Endothelial cell of umbilical vein (primary cell): ENCODE results near the gene GPR78. TPM values are rescaled to one million over a fixed set of nuclear protein-coding genes. Genes with fewer than 3 reads are reported as not detected.

Source experiments
- BruUV-seq: library from RNA; stranded (reverse); fragments of 400-500 nt; replicated peaks from 2 replicates; lab custom pipeline; 2021; lab: Mats Ljungman, UMichigan
- CTCF ChIA-PET: fragments of 300-600, 350-600 bp; sonication (Branson Sonifier 250); formaldehyde crosslinking; loops from one replicate; lab custom pipeline; 2021; ENCODE audit warnings: antibody characterized with exemption, inconsistent platforms; lab: Charles Lee
- POLR2A ChIA-PET: fragments of 300-600, 350-600 bp; sonication (Branson Sonifier 250); formaldehyde crosslinking; loops from one replicate; lab custom pipeline; 2021; ENCODE audit warnings: antibody characterized with exemption, inconsistent platforms; lab: Charles Lee
- DNase-seq: peaks from one replicate; pipeline ENCODE4 v3.0.0-alpha.2; 2011; ENCODE audit warnings: low read depth, low spot score
- FAIRE-seq: peaks from 2 replicates; lab custom pipeline; 2011; peaks lifted over from hg19 to GRCh38; lab: Jason Lieb, UNC
- H2AFZ ChIP-seq: 2 replicates; pipeline ENCODE4 v1.6.0; 2012; ENCODE audit warnings: low read depth, low read length, control low read depth, inconsistent platforms
- H3K27ac ChIP-seq: 2 replicates; pipeline ENCODE4 v1.5.1; 2011; ENCODE audit warnings: low read depth, mild to moderate bottlenecking, control low read depth, low read length, moderate library complexity; ENCODE audit not compliant: insufficient read depth
- H3K27me3 ChIP-seq, 2 experiments: 2 replicates each; pipeline versions ENCODE4 v1.6.0 to v1.6.1; 2011; ENCODE audit warnings: low read length in 2 of 2, mixed read lengths in 1 of 2; ENCODE audit not compliant: control insufficient read depth in 2 of 2, insufficient read depth in 2 of 2
- H3K36me3 ChIP-seq, 2 experiments: 2 replicates in 1 of 2; 3 replicates in 1 of 2; pipeline ENCODE4 v1.5.1; 2011; ENCODE audit warnings: low read length in 2 of 2, mild to moderate bottlenecking in 1 of 2, moderate library complexity in 1 of 2; ENCODE audit not compliant: control insufficient read depth in 2 of 2, insufficient read depth in 2 of 2; ENCODE audit errors: extremely low read depth in 1 of 2
- H3K4me1 ChIP-seq: 3 replicates; pipeline ENCODE4 v1.5.1; 2011; ENCODE audit warnings: mild to moderate bottlenecking, low read length; ENCODE audit not compliant: control insufficient read depth, insufficient read depth; ENCODE audit errors: extremely low read depth
- H3K4me2 ChIP-seq: 2 replicates; pipeline ENCODE4 v1.6.1; 2011; ENCODE audit warnings: low read length, control low read depth, mixed read lengths; ENCODE audit not compliant: insufficient read depth
- H3K4me3 ChIP-seq, 3 experiments: fragments of 200-600 bp in 1 of 3; sonication (generic), shearing (Covaris generic) in 1 of 3; replicated peaks in 1 of 3; 2 replicates each; pipeline ENCODE4 v1.5.1; 2011 to 2016; ENCODE audit warnings: control low read depth in 3 of 3, low read length in 3 of 3, mild to moderate bottlenecking in 2 of 3, inconsistent platforms in 1 of 3, low read depth in 1 of 3, moderate library complexity in 1 of 3; ENCODE audit not compliant: insufficient read depth in 1 of 3
- H3K79me2 ChIP-seq: 2 replicates; pipeline ENCODE4 v1.6.0; 2012; ENCODE audit warnings: low read length, inconsistent platforms; ENCODE audit not compliant: control insufficient read depth, insufficient read depth
- H3K9ac ChIP-seq: replicated peaks from 2 replicates; pipeline ENCODE3; 2011; ENCODE audit warnings: low read length, control low read depth; ENCODE audit not compliant: insufficient read depth; ENCODE audit errors: extremely low read depth
- H3K9me1 ChIP-seq: replicated peaks from 3 replicates; pipeline ENCODE4 v1.6.0; 2011; ENCODE audit warnings: mild to moderate bottlenecking, low read length; ENCODE audit not compliant: control insufficient read depth, insufficient read depth; ENCODE audit errors: extremely low read depth
- H3K9me3 ChIP-seq: replicated peaks from 2 replicates; pipeline ENCODE4 v1.5.1; 2012; ENCODE audit warnings: low read length, inconsistent platforms; ENCODE audit not compliant: control insufficient read depth, insufficient read depth
- H4K20me1 ChIP-seq: replicated peaks from 2 replicates; pipeline ENCODE3; 2011; ENCODE audit warnings: mild to moderate bottlenecking, low read length; ENCODE audit not compliant: control insufficient read depth, insufficient read depth; ENCODE audit errors: extremely low read depth
- CTCF ChIP-seq, 2 donors: IDR thresholded peaks; 1 replicate in 1 of 2; 2 replicates in 1 of 2; pipeline ENCODE4 v1.5.1; 2011; ENCODE audit warnings: low read length in 2 of 2, mild to moderate bottlenecking in 2 of 2, moderate library complexity in 2 of 2, control low read depth in 1 of 2, inconsistent platforms in 1 of 2, low read depth in 1 of 2; ENCODE audit not compliant: insufficient read depth in 1 of 2; ENCODE audit errors: extremely low read depth in 1 of 2
- EZH2 ChIP-seq: IDR thresholded peaks from 2 replicates; pipeline ENCODE4 v1.6.1; 2012; ENCODE audit warnings: borderline replicate concordance, low read depth, mild to moderate bottlenecking, moderate library complexity, low read length, inconsistent platforms; ENCODE audit not compliant: severe bottlenecking
- FOS ChIP-seq: IDR thresholded peaks from 2 replicates; pipeline ENCODE4 v1.6.1; 2011; ENCODE audit warnings: mild to moderate bottlenecking, low read length, moderate library complexity, borderline replicate concordance; ENCODE audit not compliant: insufficient read depth
- GATA2 ChIP-seq: IDR thresholded peaks from 2 replicates; pipeline ENCODE4 v1.7.0; 2011; ENCODE audit warnings: low read depth, mild to moderate bottlenecking, moderate library complexity, mixed read lengths, low read length; ENCODE audit not compliant: insufficient read length, insufficient read depth
- JUN ChIP-seq: IDR thresholded peaks from 2 replicates; pipeline ENCODE4 v1.6.1; 2011; ENCODE audit warnings: borderline replicate concordance, low read depth; ENCODE audit not compliant: insufficient read length, insufficient read depth
- MAX ChIP-seq: IDR thresholded peaks from 2 replicates; pipeline ENCODE4 v1.6.1; 2011; ENCODE audit not compliant: insufficient read depth, insufficient read length
- MYC ChIP-seq: IDR thresholded peaks from one replicate; pipeline ENCODE4 v1.6.1; 2011; ENCODE audit warnings: mild to moderate bottlenecking, low read depth, low read length
- POLR2A ChIP-seq: IDR thresholded peaks from 2 replicates; pipeline ENCODE4 v1.6.1; 2012; ENCODE audit warnings: low read depth, mild to moderate bottlenecking, control low read depth, low read length
- POLR2AphosphoS5 ChIP-seq: IDR thresholded peaks from 2 replicates; pipeline ENCODE4 v1.6.1; 2012; ENCODE audit warnings: low read depth, mild to moderate bottlenecking, control low read depth, low read length, moderate library complexity; ENCODE audit not compliant: insufficient read depth
- dilution Hi-C: fragments of 300-500 bp; cut with MboI; formaldehyde crosslinking; loops from one replicate; pipeline ENCODE4 v1.15.0; 2019; ENCODE audit warnings: low sequenced_read_pairs; ENCODE audit not compliant: extremely low pct_ligation_motif_present
- intact Hi-C: fragments of 100-400 bp; cut with micrococcal nuclease; formaldehyde crosslinking; loops from one replicate; pipeline ENCODE4 v1.10.0; 2022
- polyA plus RNA-seq, 4 experiments: library from polyadenylated mRNA; depleted of rRNA in 3 of 4; stranded (reverse) in 3 of 4; unstranded in 1 of 4; fragments of >200 nt; gene quantifications; 2 replicates each; pipeline versions ENCODE4 v1.2.1 to v1.2.3, GENCODE V29; 2011 to 2012; ENCODE audit warnings: missing spikeins in 1 of 4
- total RNA-seq: library from RNA; stranded (reverse); gene quantifications from 2 replicates; pipeline ENCODE4 v1.2.3, GENCODE V29; 2021

GPR78 gene
- total and polyA plus RNA-seq, 2 donors (not counting 3 experiments of a cell fraction or from before 2014, with no cell fraction given): not detected

GRCh38 chr4:8552024-8552423 lies 28.2 kb upstream of the GPR78 start:
- H2AFZ ChIP-seq: no peak overlapping the region
- FAIRE-seq (no peak), DNase-seq (no peak)
- H3K27me3 ChIP-seq: no peaks in the 10 kb centered on the region
- no peak overlapping the region for H3K4me3 ChIP-seq
- TF ChIP-seq JUN (no peak), FOS (no peak), GATA2 (no peak), MAX (no peak), CTCF (IDR thresholded peaks at IDR 0.05; ENCODE audit: extremely low read depth in 1 of 2, insufficient read depth in 1 of 2, low read depth in 1 of 2, low read length in 2 of 2) (no peak), MYC (no peak), POLR2A (no peak), EZH2 (no peak), POLR2AphosphoS5 (no peak)
- H3K9me1 ChIP-seq: no peaks in the 10 kb centered on the region
- H3K9ac ChIP-seq: no peak overlapping the region
- H3K27ac ChIP-seq: no peak overlapping the region
- ChIA-PET CTCF (interaction anchor here (1.4 kb wide), 1 partner anchor 84 kb away, joined by 3 read pairs; no protein-coding TSS in a partner anchor), POLR2A (no interaction called here)
- dilution Hi-C loops (no loop called here), intact Hi-C loops (no loop called here)
- H4K20me1 ChIP-seq: no peaks in the 10 kb centered on the region
- H3K79me2 ChIP-seq: no peaks in the 10 kb centered on the region
- H3K4me2 ChIP-seq: no peak overlapping the region
- no TSS peak for BruUV-seq
- H3K36me3 ChIP-seq: no peaks in the 10 kb centered on the region
- no peaks in the 10 kb centered on the region for H3K4me1 ChIP-seq
- H3K9me3 ChIP-seq: no peaks in the 10 kb centered on the region
